Measurements from ENCODE around the gene LAMA5.

- TF ChIP-seq CTCF (optimal IDR thresholded peaks at IDR 0.05 in 1 of 3, IDR thresholded peaks at IDR 0.05 in 1 of 3, conservative IDR thresholded peaks at IDR 0.05 in 1 of 3; ENCODE audit: extremely low read depth in 1 of 3, insufficient read depth in 2 of 3, low read length in 3 of 3) (no peak), EZH2 (IDR thresholded peaks at IDR 0.05; ENCODE audit: low read length) (no peak)
These were observed 46.0 kb upstream of the LAMA5 start for GRCh38 chr20:62413025-62413570.

All from keratinocyte (primary cell).